ENCODE data around the gene BPIFB1. TPM values are rescaled to one million over a fixed set of nuclear protein-coding genes. Genes with fewer than 3 reads are reported as not detected.

The BPIFB1 gene
- total and polyA plus RNA-seq, 9 of the 15 experiments (the other 6 are each of a cell fraction or from before 2014, with no cell fraction given): not detected

- H3K9me3 ChIP-seq (replicated peaks; ENCODE audit: control insufficient read depth, insufficient read depth, low read depth, low read length): no peaks in the 10 kb centered on the region
- H3K79me2 ChIP-seq (ENCODE audit: control insufficient read depth, insufficient read depth, low read length): no peaks in the 10 kb centered on the region
- TF ChIP-seq PREB (CRISPR knock-in tag; IDR thresholded peaks at IDR 0.05) (no peak), ZFP36 (IDR thresholded peaks at IDR 0.05; ENCODE audit: low read depth, low read length, partially characterized antibody) (peak; percentile 49), TAF7 (tag; IDR thresholded peaks at IDR 0.05) (no peak), ZBTB7A (IDR thresholded peaks at IDR 0.05; ENCODE audit: borderline replicate concordance, control insufficient read depth, low read depth, low read length) (no peak)
- no peak for ATAC-seq
- H4K20me1 ChIP-seq (replicated peaks; ENCODE audit: control insufficient read depth, insufficient read depth, low read length): peaks cover 10% of the 10 kb centered on the region; the same call in 1 of the 2 replicates
- no peak for DNase-seq (ENCODE audit: extremely low read depth in 1 of 4, low spot score in 3 of 4)
- H3K9me1 ChIP-seq (ENCODE audit: control insufficient read depth, insufficient read depth, low read length): no peaks in the 10 kb centered on the region
- no peaks in the 10 kb centered on the region for H3K36me3 ChIP-seq (ENCODE audit: control insufficient read depth, insufficient read depth, low read length)
- no peaks in the 10 kb centered on the region; a peak in 1 of 5 replicates for H3K4me1 ChIP-seq (replicated peaks in 1 of 2; ENCODE audit: control insufficient read depth in 2 of 2, insufficient read depth in 2 of 2, low read length in 2 of 2)
- H3K4me3 ChIP-seq: no peak overlapping the region
- H3K27me3 ChIP-seq (ENCODE audit: control insufficient read depth in 2 of 2, insufficient read depth in 2 of 2, low read length in 2 of 2): peaks cover 38 to 71% of the 10 kb centered on the region in 2 experiments; a peak in 4 of 5 replicates
- CTCF ChIA-PET (ENCODE audit: low intra/inter-chr PET ratio): no interaction called here
- no peak for FAIRE-seq
- in situ Hi-C loops (cut with MboI) (no loop called here), intact Hi-C loops (cut with micrococcal nuclease) (no loop called here)
- no peak overlapping the region for H3K4me2 ChIP-seq (ENCODE audit: insufficient read depth, low read length)
- H3K9ac ChIP-seq (ENCODE audit: insufficient read depth in 1 of 2, low read depth in 2 of 2, low read length in 2 of 2): no peak overlapping the region
- H3K27ac ChIP-seq (ENCODE audit: extremely low read depth, low read depth, low read length): no peak overlapping the region
- under 1% methylated on average over 13 of the region's 13 CpGs for WGBS (ENCODE audit: insufficient coverage, low coverage, missing lambda C conversion rate)
- no peak overlapping the region for H2AFZ ChIP-seq (ENCODE audit: low read depth, low read length)
- POLR2A ChIA-PET: no interaction called here
- BruUV-seq (replicated peaks): no TSS peak
These were observed 5.3 kb upstream of the BPIFB1 start for GRCh38 chr20:33277471-33278441.

Data from K562 (cell line).